Measurements from ENCODE around the gene BTN1A1.

DNA sequence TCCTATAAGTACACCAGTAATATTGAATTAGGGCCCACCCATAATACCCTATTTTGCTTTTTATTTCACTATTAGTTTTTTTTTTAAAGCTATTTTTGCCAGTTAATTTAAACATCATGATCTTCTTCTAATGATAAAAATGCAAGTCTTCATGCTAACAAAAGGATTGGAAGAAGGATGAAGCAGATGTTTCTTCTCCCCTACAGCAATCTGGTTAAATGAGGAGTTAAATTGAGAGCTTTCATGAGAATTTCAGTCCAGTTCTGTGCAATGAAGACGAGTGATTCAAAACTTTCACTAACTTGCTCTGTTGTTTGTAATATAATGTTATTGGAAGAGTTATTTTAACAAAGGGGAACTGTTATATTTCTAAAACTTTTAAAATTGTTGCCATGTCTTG is 41.5 kb downstream of the BTN1A1 start:
- TF ChIP-seq, protein P1, sequence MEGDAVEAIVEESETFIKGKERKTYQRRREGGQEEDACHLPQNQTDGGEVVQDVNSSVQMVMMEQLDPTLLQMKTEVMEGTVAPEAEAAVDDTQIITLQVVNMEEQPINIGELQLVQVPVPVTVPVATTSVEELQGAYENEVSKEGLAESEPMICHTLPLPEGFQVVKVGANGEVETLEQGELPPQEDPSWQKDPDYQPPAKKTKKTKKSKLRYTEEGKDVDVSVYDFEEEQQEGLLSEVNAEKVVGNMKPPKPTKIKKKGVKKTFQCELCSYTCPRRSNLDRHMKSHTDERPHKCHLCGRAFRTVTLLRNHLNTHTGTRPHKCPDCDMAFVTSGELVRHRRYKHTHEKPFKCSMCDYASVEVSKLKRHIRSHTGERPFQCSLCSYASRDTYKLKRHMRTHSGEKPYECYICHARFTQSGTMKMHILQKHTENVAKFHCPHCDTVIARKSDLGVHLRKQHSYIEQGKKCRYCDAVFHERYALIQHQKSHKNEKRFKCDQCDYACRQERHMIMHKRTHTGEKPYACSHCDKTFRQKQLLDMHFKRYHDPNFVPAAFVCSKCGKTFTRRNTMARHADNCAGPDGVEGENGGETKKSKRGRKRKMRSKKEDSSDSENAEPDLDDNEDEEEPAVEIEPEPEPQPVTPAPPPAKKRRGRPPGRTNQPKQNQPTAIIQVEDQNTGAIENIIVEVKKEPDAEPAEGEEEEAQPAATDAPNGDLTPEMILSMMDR (optimal IDR thresholded peaks at IDR 0.05 in 1 of 3, IDR thresholded peaks at IDR 0.05 in 1 of 3, conservative IDR thresholded peaks at IDR 0.05 in 1 of 3; ENCODE audit: extremely low read depth in 1 of 3, insufficient read depth in 2 of 3, low read length in 3 of 3): no peak
- TF ChIP-seq EZH2 (IDR thresholded peaks at IDR 0.05; ENCODE audit: low read length): no peak

Measured in keratinocyte (primary cell).